Lung microvascular endothelial cell (primary cell): ENCODE measurements around the gene TMEM179B. TPM values are rescaled to one million over a fixed set of nuclear protein-coding genes. Genes with fewer than 3 reads are reported as not detected.
A peak's percentile ranks its signal among the peaks of the same experiment; 100 is the strongest.
"Not testable (repeated sequence)": the region's sequence is repeated elsewhere in the genome, so short reads cannot be mapped to it uniquely, and the experiment has no call there.

Experiments used
- DNase-seq, 2 donors: peaks; one replicate each; pipeline versions ENCODE4 v3.0.0 to v3.0.0-alpha.2; 2010; ENCODE audit warnings: low read depth in 2 of 2
- total RNA-seq: library from RNA; depleted of rRNA; stranded (reverse); fragments of >200 nt; gene quantifications from 2 replicates; pipeline ENCODE4 v1.2.1, GENCODE V29; 2014

The TMEM179B gene
- total RNA-seq, 1 donor from 2014 or later = 39.3 TPM

- DNase-seq = no peak
Observed at GRCh38 chr11:62788991-62789390, 1.8 kb downstream of the TMEM179B start.

- no peak for DNase-seq
Observed at GRCh38 chr11:62789576-62789975, 2.4 kb downstream of the TMEM179B start.

- peak; percentile 68 to 81 for DNase-seq
Observed at GRCh38 chr11:62791501-62792201, 4.4 kb downstream of the TMEM179B start, which contains the start of gene TMEM223. TSS of gene TMEM223 (minus strand) at chr11:62792006. CDS start at chr11:62791994, 12 bp downstream.

DNA sequence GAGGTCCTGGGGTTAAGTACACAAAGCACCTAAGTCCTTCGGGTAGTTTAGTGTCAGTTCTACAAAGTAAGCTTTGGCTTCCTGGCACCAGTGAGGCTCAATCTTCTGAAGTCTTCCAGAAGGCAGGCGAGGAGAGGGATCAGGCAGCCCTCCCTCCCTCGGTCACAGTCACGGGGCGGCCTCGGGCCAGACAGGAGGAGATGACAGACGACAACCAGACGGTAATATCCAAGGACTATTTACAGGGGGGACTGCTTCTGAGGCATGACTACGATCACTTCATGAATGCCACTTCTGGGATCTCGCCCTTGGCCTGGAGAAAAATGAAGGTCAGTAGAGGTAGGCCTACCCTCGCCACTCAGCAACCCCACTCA lies 5.0 kb downstream of the TMEM179B start:
- peak in 1 of 2 donors; percentile 14 for DNase-seq

- no peak for DNase-seq
Observed at GRCh38 chr11:62794201-62794775, 7.1 kb downstream of the TMEM179B start.

- DNase-seq = no peak
Observed at GRCh38 chr11:62796281-62796680, 9.1 kb downstream of the TMEM179B start.

GRCh38 chr11:62799486-62799885 lies 12.3 kb downstream of the TMEM179B start:
- no peak for DNase-seq

GRCh38 chr11:62801071-62801470 lies 13.9 kb downstream of the TMEM179B start:
- no peak for DNase-seq

DNA sequence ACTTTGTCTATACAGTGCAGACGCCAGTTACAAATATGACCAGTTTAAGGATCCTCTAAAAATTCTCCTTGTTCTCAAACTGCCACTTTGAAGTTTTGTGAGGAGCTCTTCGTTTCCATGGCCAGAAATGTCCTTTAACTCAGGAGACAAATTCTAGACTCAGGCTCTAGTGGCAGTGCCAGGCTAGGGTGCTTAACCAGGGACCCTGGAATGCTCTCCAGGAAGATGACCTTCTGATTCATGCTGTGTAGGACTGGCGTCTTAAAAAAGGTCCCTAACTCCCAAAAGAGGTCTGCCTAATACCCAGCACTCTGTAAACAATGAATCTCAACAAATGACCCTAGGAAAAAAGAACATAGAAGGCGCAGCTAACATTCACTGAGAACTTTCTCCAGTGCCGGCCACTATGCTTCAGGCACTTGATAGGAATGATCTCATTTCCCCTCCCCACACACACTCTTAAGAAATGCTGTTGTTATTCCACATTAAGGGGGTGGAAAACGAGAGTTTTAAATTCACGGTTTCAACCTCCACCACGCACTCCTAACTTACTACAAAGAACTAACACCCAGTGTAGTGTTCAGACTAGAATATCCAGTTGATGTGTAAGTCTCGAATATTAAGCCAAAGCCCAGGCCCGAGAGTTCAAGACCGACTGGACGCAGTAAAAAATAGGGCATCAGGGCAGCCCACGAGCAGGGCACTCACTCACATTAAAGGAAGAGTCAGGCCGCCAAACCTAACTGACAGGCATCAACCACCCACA lies 17.3 kb downstream of the TMEM179B start:
- DNase-seq = peak; percentile 45 to 69

- peak; percentile 95 to 98 for DNase-seq
Observed at GRCh38 chr11:62805076-62805892, 18.1 kb downstream of the TMEM179B start, which contains the start of gene NXF1. TSS of gene NXF1 (minus strand) at chr11:62805440. CDS start at chr11:62805356, 84 bp downstream.

GRCh38 chr11:62805961-62806441 lies 18.8 kb downstream of the TMEM179B start:
- peak; percentile 13 to 29 for DNase-seq

- peak in 1 of 2 donors; percentile 59 for DNase-seq
Observed at GRCh38 chr11:62806611-62807121, 19.5 kb downstream of the TMEM179B start.

DNA sequence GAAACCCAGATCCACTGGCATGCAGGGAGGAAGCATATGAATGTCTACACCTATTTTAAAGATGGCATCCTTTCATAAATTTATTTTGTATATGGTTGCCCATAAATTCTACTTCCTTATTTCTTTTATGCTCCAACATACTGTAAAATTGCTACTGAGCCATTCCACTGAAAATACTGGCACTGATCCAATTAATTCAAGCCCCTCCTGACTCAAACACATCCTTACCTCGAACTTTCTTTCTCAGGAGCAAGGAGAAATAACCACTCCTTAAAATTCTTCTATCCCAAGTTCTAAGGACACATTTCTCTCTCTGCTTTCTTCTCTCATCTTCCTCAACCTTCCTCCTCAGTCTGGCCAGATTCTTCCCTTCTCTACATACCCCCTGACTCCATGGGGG lies 23.5 kb downstream of the TMEM179B start:
- DNase-seq = no peak

DNA sequence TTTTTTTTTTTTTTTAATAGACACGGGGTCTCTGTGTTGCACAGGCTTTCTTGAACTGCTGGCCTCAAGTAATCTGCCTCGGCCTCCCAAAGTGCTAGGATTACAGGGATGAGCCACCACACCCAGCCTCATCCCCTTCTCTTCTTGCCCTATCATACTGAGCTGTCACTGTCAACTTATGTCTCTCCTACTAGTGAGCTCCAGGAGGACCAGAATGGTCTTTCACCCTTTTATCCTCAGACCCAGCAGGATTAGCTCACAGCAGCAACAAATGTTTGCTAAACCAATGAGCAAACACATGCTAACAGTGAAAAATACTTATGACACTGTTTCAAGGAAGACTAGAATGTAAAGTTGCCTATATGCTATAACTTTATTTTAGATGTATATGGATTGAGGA lies 24.5 kb downstream of the TMEM179B start:
- DNase-seq = no peak

DNA sequence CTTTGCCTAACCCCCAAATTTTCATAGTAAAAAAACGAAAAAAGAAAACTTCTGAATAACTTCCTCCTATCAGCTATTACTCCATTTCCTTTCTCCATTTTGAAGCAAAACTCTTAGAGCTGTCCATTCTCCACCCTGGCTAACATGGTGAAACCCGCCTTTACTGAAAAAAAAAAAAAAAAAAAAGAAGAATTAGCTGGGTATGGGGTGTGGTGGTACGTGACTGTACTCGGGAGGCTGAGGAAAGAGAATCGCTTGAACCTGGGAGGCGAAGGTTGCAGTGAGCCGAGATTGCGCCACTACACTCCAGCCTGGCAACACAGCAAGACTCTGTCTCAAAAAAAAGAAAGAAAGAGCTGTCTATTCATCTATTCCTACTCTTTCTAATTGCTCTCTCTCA lies 29.4 kb downstream of the TMEM179B start:
- DNase-seq = no peak

GRCh38 chr11:62817129-62817528 lies 29.9 kb downstream of the TMEM179B start:
- no peak for DNase-seq

GRCh38 chr11:62823677-62824076 lies 36.5 kb downstream of the TMEM179B start:
- DNase-seq = no peak

- DNase-seq = not testable (repeated sequence)
Observed at GRCh38 chr11:62828130-62828529, 40.9 kb downstream of the TMEM179B start.

GRCh38 chr11:62830904-62831519 lies 43.8 kb downstream of the TMEM179B start:
- DNase-seq = no peak

DNA sequence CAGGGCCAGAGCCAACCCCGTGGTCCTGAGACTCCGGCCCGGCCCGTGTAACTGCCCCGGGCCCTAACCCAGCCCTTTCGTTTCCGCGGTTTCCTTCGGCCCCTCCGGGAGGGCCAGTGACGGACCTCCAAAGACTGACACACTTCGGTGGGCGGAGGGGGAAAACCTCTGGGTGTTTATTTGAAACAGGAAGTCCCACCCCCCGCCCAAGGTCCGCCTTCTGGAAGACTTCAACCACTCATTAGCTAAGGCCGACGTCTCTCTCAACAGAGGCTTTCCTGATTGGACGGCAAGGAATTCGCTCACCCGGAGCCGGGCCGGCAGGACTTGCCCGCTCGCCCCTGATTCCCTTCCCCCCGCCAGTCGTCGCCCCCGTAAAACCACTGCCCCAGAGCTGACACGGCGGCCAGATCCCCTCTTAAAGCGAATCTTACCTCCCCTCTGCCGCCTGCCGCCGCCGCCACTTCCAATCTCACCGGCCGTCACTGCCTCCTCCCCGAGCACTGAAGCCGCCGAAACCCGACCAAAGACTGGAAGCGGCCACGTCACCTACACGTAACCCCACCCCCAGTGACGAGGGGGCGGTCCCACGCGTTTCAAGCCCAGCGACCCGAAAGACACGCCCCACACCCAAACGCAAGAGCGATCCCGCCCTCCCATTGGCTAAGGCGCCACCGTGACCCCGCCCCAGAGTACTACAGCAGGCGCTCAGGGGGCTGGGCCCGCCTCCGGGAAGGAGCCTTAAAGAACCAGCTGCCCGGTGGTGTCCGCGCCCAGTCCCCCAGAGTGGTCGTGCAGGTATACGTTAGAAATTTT lies 44.5 kb downstream of the TMEM179B start, which contains the start of gene STX5:
TSS of gene STX5 (minus strand) at position 532 of the 816 bp plus-strand sequence. CDS start 808 bp downstream, outside the sequence.
- DNase-seq = peak; percentile 99
